OCI-LY1 (cell line): Measurements from ENCODE around the gene FMC1.

Experiments used
- CTCF ChIP-seq: fragments of 200-600 bp; sonication (generic), shearing (Covaris generic); IDR thresholded peaks from 2 replicates; pipeline ENCODE4 v1.5.1; 2017; ENCODE audit warnings: mild to moderate bottlenecking, antibody characterized with exemption, low read length, moderate library complexity, mixed read lengths
- EZH2 ChIP-seq: fragments of 200-600 bp; sonication (generic), shearing (Covaris generic); IDR thresholded peaks from 2 replicates; pipeline ENCODE4 v1.8.0; 2017; ENCODE audit warnings: borderline replicate concordance, mixed run types, mild to moderate bottlenecking, antibody characterized with exemption, low read length, moderate library complexity, mixed read lengths

DNA sequence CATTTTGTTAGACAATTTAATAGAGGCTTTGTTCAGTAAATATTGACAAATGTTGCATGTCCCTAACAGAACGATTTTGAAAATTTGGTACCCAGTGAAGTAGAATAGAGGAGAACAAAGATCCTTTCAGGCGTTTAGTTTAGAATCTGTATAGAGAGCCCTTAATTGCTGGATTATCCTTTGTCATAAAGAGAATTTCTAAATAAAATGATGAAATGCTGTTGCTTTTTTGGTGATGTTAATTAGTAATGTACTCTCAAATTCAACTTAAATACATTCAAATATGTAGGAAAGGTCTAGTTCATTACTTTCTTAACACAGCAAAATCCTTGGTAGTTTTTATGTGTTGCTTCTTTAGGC lies 19.8 kb downstream of the FMC1 start:
- TF ChIP-seq CTCF (no peak), EZH2 (no peak)
